GM18505 (cell line): ENCODE measurements around the gene METTL25.

Experiments used
- ATAC-seq: cut with Tn5 transposase; IDR thresholded peaks from one replicate; pipeline ENCODE4 v1.9.1; 2021; ENCODE audit not compliant: unreplicated experiment
- POLR2A ChIP-seq: IDR thresholded peaks from 4 replicates; pipeline ENCODE4 v1.6.1; 2011; ENCODE audit warnings: borderline replicate concordance; ENCODE audit not compliant: insufficient read depth, insufficient read length; ENCODE audit errors: extremely low read depth

METTL25 gene

GRCh38 chr12:82425241-82425640 lies 66.9 kb downstream of the METTL25 start:
- no peak for TF ChIP-seq POLR2A
- ATAC-seq = no peak

GRCh38 chr12:82426081-82426480 lies 67.8 kb downstream of the METTL25 start:
- no peak for TF ChIP-seq POLR2A

GRCh38 chr12:82426586-82426985 lies 68.3 kb downstream of the METTL25 start:
- TF ChIP-seq POLR2A = no peak
- no peak for ATAC-seq

More at GRCh38 chr12:82426081-82426480, 67.8 kb downstream of the METTL25 start:
- no peak for ATAC-seq

GRCh38 chr12:82430541-82431145 lies 72.3 kb downstream of the METTL25 start:
- no peak for TF ChIP-seq POLR2A
- ATAC-seq = no peak

GRCh38 chr12:82434392-82434911 lies 76.1 kb downstream of the METTL25 start:
- ATAC-seq = no peak
- no peak for TF ChIP-seq POLR2A

- ATAC-seq = no peak
- TF ChIP-seq POLR2A = no peak
Observed at GRCh38 chr12:82436354-82436753, 78.0 kb downstream of the METTL25 start.

GRCh38 chr12:82437744-82438143 lies 79.4 kb downstream of the METTL25 start:
- TF ChIP-seq POLR2A = no peak
- ATAC-seq = no peak

GRCh38 chr12:82438356-82438755 lies 80.0 kb downstream of the METTL25 start:
- ATAC-seq = no peak
- TF ChIP-seq POLR2A = no peak

GRCh38 chr12:82440885-82441284 lies 82.6 kb downstream of the METTL25 start:
- ATAC-seq = no peak
- TF ChIP-seq POLR2A = no peak

- no peak for TF ChIP-seq POLR2A
- ATAC-seq = no peak
Observed at GRCh38 chr12:82448911-82449578, 90.7 kb downstream of the METTL25 start.

- ATAC-seq = no peak
- no peak for TF ChIP-seq POLR2A
Observed at GRCh38 chr12:82456633-82457032, 98.3 kb downstream of the METTL25 start.

GRCh38 chr12:82458101-82458500 lies 99.8 kb downstream of the METTL25 start:
- no peak for ATAC-seq
- TF ChIP-seq POLR2A = no peak

- no peak for ATAC-seq
- TF ChIP-seq POLR2A = no peak
Observed at GRCh38 chr12:82461393-82461792, 103.1 kb downstream of the METTL25 start.

GRCh38 chr12:82461836-82462235 lies 103.5 kb downstream of the METTL25 start:
- no peak for ATAC-seq
- no peak for TF ChIP-seq POLR2A
